Tibial nerve (tissue), 4 donors: ENCODE data around the gene TERB1. TPM values are rescaled to one million over a fixed set of nuclear protein-coding genes. Genes with fewer than 3 reads are reported as not detected.

ENCODE experiments used
- DNase-seq, 2 donors: peaks; one replicate each; pipeline ENCODE4 v3.0.0-alpha.2; 2019; ENCODE audit warnings: low spot score in 2 of 2
- H3K27ac ChIP-seq, 4 donors: fragments of 200-600 bp; sonication (generic) in 3 of 4; one replicate each; pipeline ENCODE4 v1.5.1; 2017 to 2019; ENCODE audit warnings: mild to moderate bottlenecking in 1 of 4
- H3K27me3 ChIP-seq, 2 donors: fragments of 200-600 bp; sonication (generic) in 1 of 2; one replicate each; pipeline versions ENCODE4 v1.5.1 to v1.6.0; 2017 to 2019
- H3K36me3 ChIP-seq, 3 donors: fragments of 200-600 bp; sonication (generic); one replicate each; pipeline ENCODE4 v1.5.1; 2018 to 2019
- H3K4me1 ChIP-seq, 4 donors: fragments of 200-600 bp; sonication (generic) in 3 of 4; one replicate each; pipeline ENCODE4 v1.5.1; 2017 to 2019
- H3K4me3 ChIP-seq, 4 donors: fragments of 200-600 bp; sonication (generic) in 3 of 4; one replicate each; pipeline ENCODE4 v1.5.1; 2017 to 2019; ENCODE audit warnings: mild to moderate bottlenecking in 1 of 4, moderate library complexity in 1 of 4
- H3K9me3 ChIP-seq, 4 donors: fragments of 200-600 bp; sonication (generic) in 3 of 4; one replicate each; pipeline ENCODE4 v1.5.1; 2017 to 2019
- EP300 ChIP-seq, 2 donors: sonication (generic); formaldehyde crosslinking; IDR thresholded peaks; one replicate each; pipeline ENCODE4 v1.6.1; 2017; ENCODE audit warnings: antibody characterized with exemption in 2 of 2, mild to moderate bottlenecking in 1 of 2
- POLR2A ChIP-seq, 2 donors: fragments of 450-650 bp; IDR thresholded peaks; one replicate each; pipeline ENCODE4 v1.6.1; 2017; ENCODE audit warnings: antibody characterized with exemption in 2 of 2, mild to moderate bottlenecking in 2 of 2, moderate library complexity in 2 of 2
- WGBS, 2 donors: methylation state at CpG; one replicate each; pipeline ENCODE4 v1.1.5; 2018; 5-methylcytosine and 5-hydroxymethylcytosine counted together
- total RNA-seq, 4 donors: library from RNA; depleted of rRNA; stranded (reverse); fragments of >200 nt; gene quantifications; one replicate each; pipeline ENCODE4 v1.1.0, GENCODE V29; 2016
- TF ChIP-seq, protein P1 (sequence below), 5 experiments: fragments of 200-600 bp in 3 of 5; fragments of 450-650 bp in 2 of 5; sonication (generic) in 3 of 5; IDR thresholded peaks; one replicate each; pipeline ENCODE4 v1.5.1; 2016 to 2019; ENCODE audit warnings: antibody characterized with exemption in 5 of 5, mild to moderate bottlenecking in 3 of 5, moderate library complexity in 2 of 5

Gene TERB1
- total RNA-seq, 4 donors from 2014 or later, result not detected

DNA sequence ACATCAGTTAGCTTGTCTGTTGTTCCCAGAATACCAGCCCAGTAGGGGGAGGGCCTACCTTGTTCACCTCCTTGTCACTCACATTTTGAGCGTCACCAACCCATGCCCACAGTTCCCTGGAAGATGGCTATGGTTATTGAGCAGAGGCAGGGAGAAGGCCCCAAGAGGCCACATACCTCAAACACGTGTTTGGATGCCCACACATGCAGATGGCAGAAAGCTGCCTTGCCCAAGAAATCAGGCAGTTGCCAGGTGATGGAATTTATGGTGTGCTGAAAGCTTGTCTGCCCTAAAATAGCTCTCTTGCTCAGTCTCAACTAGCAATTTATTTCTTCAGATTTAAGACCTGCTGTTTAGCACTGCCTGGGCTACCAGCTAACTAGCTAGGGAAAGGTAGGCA, 88.3 kb downstream of the TERB1 start:
- Histone ChIP-seq H3K27me3 (no peaks in the 10 kb centered on the region), H3K4me1 (no peaks in the 10 kb centered on the region), H3K27ac (no peak overlapping the region), H3K4me3 (no peak overlapping the region), H3K9me3 (peaks cover 0 to 5% (median 0%) of the 10 kb centered on the region in 4 donors), H3K36me3 (peaks cover 0 to 5% (median 0%) of the 10 kb centered on the region in 3 donors)
- 60 to 64% methylated on average over 2 of the region's 2 CpGs for WGBS, 2 donors
- DNase-seq, result no peak
- TF ChIP-seq EP300 (IDR thresholded peaks at IDR 0.05) (no peak), POLR2A (IDR thresholded peaks at IDR 0.05) (no peak)
- TF ChIP-seq, protein P1, sequence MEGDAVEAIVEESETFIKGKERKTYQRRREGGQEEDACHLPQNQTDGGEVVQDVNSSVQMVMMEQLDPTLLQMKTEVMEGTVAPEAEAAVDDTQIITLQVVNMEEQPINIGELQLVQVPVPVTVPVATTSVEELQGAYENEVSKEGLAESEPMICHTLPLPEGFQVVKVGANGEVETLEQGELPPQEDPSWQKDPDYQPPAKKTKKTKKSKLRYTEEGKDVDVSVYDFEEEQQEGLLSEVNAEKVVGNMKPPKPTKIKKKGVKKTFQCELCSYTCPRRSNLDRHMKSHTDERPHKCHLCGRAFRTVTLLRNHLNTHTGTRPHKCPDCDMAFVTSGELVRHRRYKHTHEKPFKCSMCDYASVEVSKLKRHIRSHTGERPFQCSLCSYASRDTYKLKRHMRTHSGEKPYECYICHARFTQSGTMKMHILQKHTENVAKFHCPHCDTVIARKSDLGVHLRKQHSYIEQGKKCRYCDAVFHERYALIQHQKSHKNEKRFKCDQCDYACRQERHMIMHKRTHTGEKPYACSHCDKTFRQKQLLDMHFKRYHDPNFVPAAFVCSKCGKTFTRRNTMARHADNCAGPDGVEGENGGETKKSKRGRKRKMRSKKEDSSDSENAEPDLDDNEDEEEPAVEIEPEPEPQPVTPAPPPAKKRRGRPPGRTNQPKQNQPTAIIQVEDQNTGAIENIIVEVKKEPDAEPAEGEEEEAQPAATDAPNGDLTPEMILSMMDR (IDR thresholded peaks at IDR 0.05), result no peak

- Histone ChIP-seq H3K4me3 (no peak overlapping the region), H3K27me3 (no peaks in the 10 kb centered on the region), H3K27ac (no peak overlapping the region), H3K9me3 (peaks cover 0 to 5% (median 0%) of the 10 kb centered on the region in 4 donors), H3K36me3 (no peaks in the 10 kb centered on the region), H3K4me1 (no peaks in the 10 kb centered on the region)
- DNase-seq, result no peak
- TF ChIP-seq POLR2A (IDR thresholded peaks at IDR 0.05), result no peak
- no peak for TF ChIP-seq EP300 (IDR thresholded peaks at IDR 0.05)
- TF ChIP-seq, protein P1 (IDR thresholded peaks at IDR 0.05), result no peak
Measured at GRCh38 chr16:66712512-66712911, 88.9 kb downstream of the TERB1 start.

GRCh38 chr16:66711581-66711980, 89.8 kb downstream of the TERB1 start:
- TF ChIP-seq EP300 (IDR thresholded peaks at IDR 0.05) (no peak), POLR2A (IDR thresholded peaks at IDR 0.05) (no peak)
- TF ChIP-seq, protein P1 (IDR thresholded peaks at IDR 0.05), result no peak
- H3K4me1 ChIP-seq, result peaks cover 0 to 3% (median 0%) of the 10 kb centered on the region in 4 donors
- no peaks in the 10 kb centered on the region for H3K36me3 ChIP-seq
- H3K27ac ChIP-seq, result no peak overlapping the region
- peaks cover 0 to 5% (median 0%) of the 10 kb centered on the region in 4 donors for H3K9me3 ChIP-seq
- no peaks in the 10 kb centered on the region for H3K27me3 ChIP-seq
- no peak for DNase-seq
- no peak overlapping the region for H3K4me3 ChIP-seq

- Histone ChIP-seq H3K27me3 (no peaks in the 10 kb centered on the region), H3K9me3 (peaks cover 0 to under 1% (median 0%) of the 10 kb centered on the region in 4 donors), H3K27ac (peak overlapping the region in 3 of 4 donors; percentile 62 to 78 (median 71)), H3K4me1 (peaks cover 0 to 20% (median 3%) of the 10 kb centered on the region in 4 donors), H3K4me3 (no peak overlapping the region), H3K36me3 (no peaks in the 10 kb centered on the region)
- TF ChIP-seq EP300 (IDR thresholded peaks at IDR 0.05) (no peak), POLR2A (IDR thresholded peaks at IDR 0.05) (no peak)
- TF ChIP-seq, protein P1 (IDR thresholded peaks at IDR 0.05), result no peak
- DNase-seq, result no peak
- 64 to 68% methylated on average over 8 of the region's 8 CpGs for WGBS, 2 donors
Measured at GRCh38 chr16:66706506-66706880, 94.9 kb downstream of the TERB1 start.

DNA sequence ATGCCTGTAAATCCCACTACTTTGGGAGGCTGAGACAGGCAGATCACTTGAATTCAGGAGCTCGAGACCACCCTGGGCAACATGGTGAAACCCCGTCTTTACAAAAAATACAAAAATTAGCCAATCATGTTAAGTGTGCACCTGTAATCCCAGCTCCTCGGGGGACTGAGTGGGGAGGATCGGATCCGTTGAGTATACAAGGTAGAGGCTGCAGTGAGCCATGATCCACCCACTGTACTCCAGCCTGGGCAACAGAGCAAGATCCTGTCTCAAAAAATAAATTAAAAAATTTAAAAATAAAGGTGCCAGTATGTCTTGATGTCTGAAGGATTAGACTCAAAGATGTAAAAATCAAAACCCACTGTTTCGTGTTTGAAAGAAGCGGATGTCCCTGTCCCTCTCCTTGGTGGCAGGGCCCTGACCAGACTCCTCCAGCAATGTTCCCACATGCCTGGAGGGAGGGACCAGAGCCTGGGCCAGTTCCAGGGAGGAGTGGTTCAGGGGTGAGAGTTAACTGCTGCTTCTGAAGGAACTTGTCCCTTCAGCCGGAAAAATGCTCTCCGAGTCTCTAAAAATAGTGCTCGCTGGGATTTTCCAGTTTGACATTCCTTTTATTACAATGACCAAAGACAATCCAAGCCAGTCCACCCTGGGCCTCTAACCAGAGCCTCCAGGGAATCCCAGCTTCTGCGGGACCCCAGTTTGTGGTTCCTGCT, 95.4 kb downstream of the TERB1 start:
- no peak overlapping the region for H3K4me3 ChIP-seq
- H3K36me3 ChIP-seq, result no peaks in the 10 kb centered on the region
- peaks cover 0 to 20% (median 3%) of the 10 kb centered on the region in 4 donors for H3K4me1 ChIP-seq
- H3K9me3 ChIP-seq, result no peaks in the 10 kb centered on the region
- H3K27ac ChIP-seq, result peak overlapping the region in 3 of 4 donors; percentile 62 to 78 (median 71)
- peak; percentile 31 to 41 for DNase-seq
- H3K27me3 ChIP-seq, result no peaks in the 10 kb centered on the region
- TF ChIP-seq POLR2A (IDR thresholded peaks at IDR 0.05), result no peak
- TF ChIP-seq, protein P1 (IDR thresholded peaks at IDR 0.05), result no peak
- no peak for TF ChIP-seq EP300 (IDR thresholded peaks at IDR 0.05)
- WGBS, 2 donors, result 60 to 68% methylated on average over 11 of the region's 11 CpGs
